T-helper 9 cell (primary cell): Measurements from ENCODE around the gene PRKAB1.
"Not testable (repeated sequence)": the region's sequence is repeated elsewhere in the genome, so short reads cannot be mapped to it uniquely, and the experiment has no call there.

Experiments
- DNase-seq: peaks from one replicate; pipeline ENCODE4 v3.0.0-alpha.2; 2020

The PRKAB1 gene

GRCh38 chr12:119685375-119685774, 17.4 kb downstream of the PRKAB1 start:
- DNase-seq = no peak

GRCh38 chr12:119686355-119686754, 18.4 kb downstream of the PRKAB1 start:
- no peak for DNase-seq

GRCh38 chr12:119686776-119687175, 18.8 kb downstream of the PRKAB1 start:
- no peak for DNase-seq

- DNase-seq = no peak
These were observed 19.5 kb downstream of the PRKAB1 start for GRCh38 chr12:119687406-119687805.

- no peak for DNase-seq
These were observed 19.9 kb downstream of the PRKAB1 start for GRCh38 chr12:119687879-119688278.

GRCh38 chr12:119689935-119690500, 22.1 kb downstream of the PRKAB1 start:
- DNase-seq = no peak

GRCh38 chr12:119691202-119691810, 23.4 kb downstream of the PRKAB1 start:
- no peak for DNase-seq

GRCh38 chr12:119692410-119692809, 24.5 kb downstream of the PRKAB1 start:
- DNase-seq = no peak

- no peak for DNase-seq
These were observed 25.1 kb downstream of the PRKAB1 start for GRCh38 chr12:119692997-119693396.

- DNase-seq = no peak
These were observed 25.6 kb downstream of the PRKAB1 start for GRCh38 chr12:119693511-119693910.

- DNase-seq = no peak
These were observed 26.2 kb downstream of the PRKAB1 start for GRCh38 chr12:119694111-119694510.

- DNase-seq = no peak
These were observed 27.1 kb downstream of the PRKAB1 start for GRCh38 chr12:119695034-119695433.

GRCh38 chr12:119696943-119697342, 29.0 kb downstream of the PRKAB1 start:
- DNase-seq = no peak

- DNase-seq = no peak
These were observed 31.3 kb downstream of the PRKAB1 start for GRCh38 chr12:119699199-119699760.

- DNase-seq = no peak
These were observed 32.1 kb downstream of the PRKAB1 start for GRCh38 chr12:119700078-119700477.

GRCh38 chr12:119704065-119704747, 36.3 kb downstream of the PRKAB1 start:
- no peak for DNase-seq

GRCh38 chr12:119705182-119705581, 37.2 kb downstream of the PRKAB1 start:
- DNase-seq = no peak

GRCh38 chr12:119706427-119706826, 38.5 kb downstream of the PRKAB1 start:
- not testable (repeated sequence) for DNase-seq

- DNase-seq = no peak
These were observed 42.5 kb downstream of the PRKAB1 start for GRCh38 chr12:119710374-119710964.

GRCh38 chr12:119710965-119711551, 43.1 kb downstream of the PRKAB1 start:
- DNase-seq = no peak

- no peak for DNase-seq
These were observed 43.8 kb downstream of the PRKAB1 start for GRCh38 chr12:119711693-119712092.

GRCh38 chr12:119712721-119713120, 44.8 kb downstream of the PRKAB1 start:
- DNase-seq = no peak

GRCh38 chr12:119713551-119714031, 45.7 kb downstream of the PRKAB1 start:
- DNase-seq = no peak
